Activated T-helper 9 cell treated with anti-CD3 and anti-CD28 coated beads, Interleukin-2, amount 50 U/mL, for 16 hours (primary cell): ENCODE measurements around the gene CACNA2D3.
"Not testable (repeated sequence)": the region's sequence is repeated elsewhere in the genome, so short reads cannot be mapped to it uniquely, and the experiment has no call there.

Source experiments
- DNase-seq: peaks from one replicate; pipeline ENCODE4 v3.0.0-alpha.2; 2020; ENCODE audit warnings: low read depth

The CACNA2D3 gene

DNA sequence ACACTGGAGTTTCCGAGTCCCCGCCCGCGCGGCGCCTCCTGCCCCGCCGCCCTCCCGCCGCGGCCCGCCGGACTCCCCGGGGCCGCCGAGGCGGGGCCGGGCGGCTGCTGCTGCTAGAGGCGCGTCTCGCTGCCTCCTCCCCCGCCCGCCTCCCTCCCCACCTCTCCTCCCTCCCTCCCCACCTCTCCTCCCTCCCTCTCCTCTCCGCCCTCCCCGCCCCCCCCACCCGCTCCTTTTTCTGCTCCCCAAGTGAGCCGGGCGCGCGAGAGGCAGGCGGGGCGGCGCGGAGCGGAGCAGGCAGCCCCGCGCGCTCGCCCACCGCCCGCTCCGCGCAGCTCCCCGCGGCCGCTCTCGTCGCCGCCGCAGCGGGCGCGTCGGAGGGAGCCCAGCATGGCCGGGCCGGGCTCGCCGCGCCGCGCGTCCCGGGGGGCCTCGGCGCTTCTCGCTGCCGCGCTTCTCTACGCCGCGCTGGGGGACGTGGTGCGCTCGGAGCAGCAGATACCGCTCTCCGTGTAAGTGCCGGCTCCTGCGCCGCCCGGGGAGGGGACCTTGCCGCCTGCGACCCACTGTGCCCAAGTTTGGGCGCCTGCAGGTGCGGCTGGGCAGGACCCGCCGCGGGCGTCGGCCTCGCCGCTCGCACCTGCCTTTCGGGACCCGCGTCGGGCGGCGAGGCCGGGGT lies at the start of gene CACNA2D3:
Gene CACNA2D3, plus strand, starts transcription at position 229 of the 679 bp plus-strand sequence.
- DNase-seq, result no peak

DNA sequence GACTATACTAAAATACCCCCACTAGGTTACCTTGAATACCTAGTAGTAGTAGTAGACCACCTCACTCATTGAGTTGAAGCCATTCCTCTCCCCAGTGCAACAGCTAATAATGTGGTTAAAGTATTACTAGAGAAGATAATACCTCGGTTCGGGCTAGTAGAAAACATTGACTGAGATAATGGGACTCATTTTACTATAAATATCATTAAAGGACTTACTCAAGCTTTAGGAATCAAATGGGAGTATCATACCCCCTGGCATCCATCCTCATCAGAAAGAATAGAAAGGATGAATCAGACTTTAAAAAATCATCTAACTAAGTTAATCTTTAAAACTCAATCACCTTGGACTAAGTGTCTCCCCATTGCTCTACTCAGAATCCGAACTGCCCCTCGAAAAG lies 49.0 kb upstream of the CACNA2D3 start:
- no peak for DNase-seq

DNA sequence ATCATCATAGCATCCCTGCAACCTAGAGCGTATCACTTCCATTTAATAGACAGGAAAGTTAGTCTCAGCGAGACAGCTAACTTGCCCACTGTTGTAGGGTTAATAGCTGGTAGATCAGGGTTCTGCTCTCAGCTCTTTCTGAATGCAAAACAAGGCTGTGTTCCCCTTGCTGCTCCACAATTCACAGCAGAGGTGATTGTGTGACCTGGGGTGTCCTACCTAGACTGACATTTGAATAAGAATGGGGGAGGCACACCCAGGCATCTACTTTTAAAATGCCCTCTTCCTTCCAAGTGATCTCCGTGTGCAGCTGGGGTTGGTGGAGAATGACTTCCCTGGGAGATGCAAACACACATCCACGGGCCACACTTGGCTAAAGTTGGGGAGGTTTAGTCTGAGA lies 43.0 kb upstream of the CACNA2D3 start:
- DNase-seq, result no peak

DNA sequence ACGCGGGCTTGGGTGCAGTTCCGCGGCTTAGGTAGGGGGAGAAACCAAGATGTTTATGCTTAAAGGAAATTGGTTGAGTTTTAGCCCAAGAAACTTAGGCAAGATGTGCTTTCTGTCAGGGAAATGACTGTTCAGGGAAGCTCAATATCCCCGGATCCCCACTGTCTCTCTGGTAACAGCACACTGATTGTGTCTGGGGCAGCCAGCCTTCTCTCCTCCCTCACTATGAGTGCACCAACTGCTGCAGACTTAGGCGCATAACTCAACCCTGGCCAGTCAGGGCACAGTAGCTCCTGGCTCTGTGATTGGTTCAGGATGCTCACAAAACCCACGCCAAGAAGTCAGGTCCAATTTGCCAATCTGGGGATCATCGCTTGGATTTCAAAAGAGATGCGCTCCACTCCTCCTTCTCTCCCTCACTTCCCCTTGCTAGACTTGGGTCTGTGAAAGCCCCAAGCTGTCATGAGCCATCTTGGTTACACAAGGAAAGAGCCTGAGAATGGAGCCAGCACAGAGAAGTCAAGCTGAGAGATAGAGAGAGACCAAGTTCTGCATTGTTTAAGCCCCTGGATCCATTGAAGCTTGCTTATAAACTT lies 42.5 kb upstream of the CACNA2D3 start:
- DNase-seq, result no peak

DNA sequence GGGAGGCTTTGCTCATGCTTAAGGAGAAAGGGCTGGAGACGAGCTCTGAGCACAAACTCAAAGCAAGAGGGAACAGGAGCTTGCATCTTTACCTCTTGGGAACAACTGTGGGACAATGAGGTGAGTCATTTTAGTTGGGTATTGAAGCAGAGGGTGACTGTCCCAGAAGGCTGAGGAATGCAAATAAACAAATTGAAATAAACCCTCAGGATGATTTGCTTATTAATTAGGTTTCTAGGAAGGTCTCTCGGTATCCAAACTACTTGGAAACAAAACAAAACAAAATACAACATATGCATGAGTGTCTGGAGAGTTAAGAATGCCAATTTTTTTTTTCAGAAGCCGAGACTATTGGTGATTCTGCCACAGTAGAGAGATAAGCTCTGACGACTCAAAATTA lies 38.4 kb upstream of the CACNA2D3 start:
- DNase-seq, result no peak

DNA sequence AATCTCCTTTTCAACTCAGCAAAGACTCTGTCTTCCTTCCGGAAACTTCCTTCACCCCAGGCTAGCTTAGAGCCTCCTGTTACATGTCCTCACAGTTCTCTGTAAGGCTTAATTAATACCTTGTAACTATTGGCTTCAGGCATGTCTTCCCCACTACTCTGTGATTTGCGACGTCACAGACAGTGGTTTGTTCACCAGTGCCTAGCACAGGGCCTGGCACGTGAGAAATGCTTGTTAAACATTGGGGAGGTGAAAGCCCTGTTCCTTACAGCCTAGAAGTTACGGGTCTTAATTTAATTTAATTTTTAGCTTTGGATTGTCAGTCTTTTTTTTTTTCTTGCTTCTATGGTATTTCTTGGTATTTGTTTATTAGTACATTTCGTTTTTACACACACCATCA lies 36.4 kb upstream of the CACNA2D3 start:
- DNase-seq, result no peak

DNA sequence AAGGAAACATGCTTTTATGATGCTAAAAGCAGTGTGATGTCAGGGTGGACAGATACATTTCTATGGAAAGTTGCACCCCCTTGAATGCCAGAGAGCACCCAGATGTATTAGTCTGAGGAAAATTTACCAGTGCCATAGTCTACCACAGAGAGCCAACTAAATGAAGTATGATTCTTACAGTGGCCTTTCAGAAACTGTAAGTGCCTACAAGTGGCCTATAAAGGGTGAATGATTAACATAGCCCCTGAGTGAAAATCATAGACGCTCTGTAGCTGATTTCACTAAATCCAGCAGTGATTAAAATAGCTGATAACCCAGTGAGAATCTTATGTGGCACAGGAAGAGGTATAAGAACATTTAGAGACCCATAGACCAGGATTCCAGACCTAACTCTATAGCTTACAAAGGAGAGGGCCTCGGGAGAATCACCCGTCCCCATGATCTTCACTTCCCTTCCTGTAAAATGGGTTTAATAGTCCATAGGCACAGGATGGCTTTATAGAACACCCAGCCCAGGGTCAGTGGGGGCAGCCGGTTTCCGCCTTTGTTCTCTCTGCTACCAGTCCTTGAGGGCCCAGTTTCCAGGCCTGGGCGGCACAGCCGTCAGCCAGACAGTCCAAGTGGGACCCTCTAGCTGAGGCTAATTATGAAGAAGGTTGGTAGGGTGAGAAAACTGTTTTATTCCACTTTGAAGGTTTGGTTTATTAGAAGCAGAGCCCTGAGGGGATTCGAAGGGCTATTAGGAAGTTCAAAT lies 35.5 kb upstream of the CACNA2D3 start:
- no peak for DNase-seq

DNA sequence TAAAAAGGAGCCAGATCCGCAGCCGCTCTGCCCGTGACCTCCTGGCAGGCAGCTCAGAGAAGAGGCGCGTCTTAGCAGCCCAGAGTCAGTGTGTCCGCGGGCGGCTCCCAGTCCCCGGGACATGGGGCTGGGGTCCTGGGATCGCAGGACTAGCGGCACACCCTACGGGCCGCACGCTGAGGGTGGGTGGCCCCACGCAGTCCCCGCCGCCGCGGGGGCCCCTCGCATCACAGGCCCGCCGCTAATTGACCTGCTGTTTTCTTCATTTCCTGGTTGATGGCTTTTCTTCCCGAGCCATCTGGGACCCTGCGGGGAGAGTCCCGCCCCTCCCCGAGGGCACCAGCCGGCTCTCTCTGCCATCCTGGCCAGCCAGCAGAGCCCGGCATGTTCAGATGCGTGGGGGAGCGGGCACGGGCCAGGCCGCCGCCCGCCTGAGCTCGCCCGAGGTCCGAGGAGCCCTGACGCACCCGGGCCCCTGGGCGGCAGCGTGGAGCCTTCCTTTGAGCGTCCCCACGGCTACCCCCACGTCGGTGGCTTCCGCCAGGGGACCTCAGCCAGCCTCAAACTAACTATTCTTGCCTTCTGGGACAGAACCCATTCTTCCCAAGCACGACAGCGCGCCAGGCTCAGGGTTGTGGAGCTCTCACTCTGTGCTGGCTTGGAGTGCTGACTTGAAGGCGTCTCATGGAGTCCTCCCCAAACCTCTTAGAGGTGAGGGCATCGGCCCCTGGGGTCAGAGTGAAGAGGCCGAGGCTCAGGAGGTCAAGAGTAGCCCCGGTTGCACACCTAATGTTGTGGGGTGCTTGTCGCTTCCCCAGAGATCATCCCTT lies 34.6 kb upstream of the CACNA2D3 start:
- DNase-seq, result no peak

DNA sequence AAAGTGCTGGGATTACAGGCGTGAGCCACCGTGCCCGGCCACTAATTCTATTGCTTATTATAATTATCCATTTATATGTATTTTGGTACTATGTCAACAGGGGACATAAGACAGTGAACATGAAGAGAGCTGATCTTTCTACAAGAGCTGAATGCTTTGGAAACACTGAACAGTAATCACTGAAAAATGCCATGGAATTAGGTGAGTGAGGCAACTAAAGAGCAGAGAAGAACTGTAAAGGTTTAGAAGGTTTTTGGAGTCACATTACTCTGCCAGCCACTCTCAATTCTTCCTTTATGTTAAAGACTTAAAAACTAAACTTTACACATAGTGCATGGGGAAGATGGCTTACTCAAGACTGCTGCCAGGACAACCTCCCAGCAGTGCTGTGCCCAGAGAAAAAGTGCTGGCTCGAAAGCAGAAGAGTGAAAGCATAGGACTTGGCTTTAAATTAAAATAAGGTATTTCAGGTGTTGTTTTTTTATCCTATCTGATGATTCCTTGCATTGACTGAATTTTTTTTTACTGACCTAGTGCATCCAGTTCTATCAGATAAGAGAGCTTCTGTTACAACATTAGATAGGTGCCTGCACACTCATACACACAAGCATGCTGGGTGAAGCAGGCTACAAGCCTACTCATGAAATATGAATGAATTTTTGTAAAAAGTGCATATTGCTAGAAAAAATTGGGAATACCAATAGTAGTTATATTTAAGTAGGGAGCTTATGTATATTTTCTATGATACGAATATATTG lies 28.7 kb upstream of the CACNA2D3 start:
- no peak for DNase-seq

DNA sequence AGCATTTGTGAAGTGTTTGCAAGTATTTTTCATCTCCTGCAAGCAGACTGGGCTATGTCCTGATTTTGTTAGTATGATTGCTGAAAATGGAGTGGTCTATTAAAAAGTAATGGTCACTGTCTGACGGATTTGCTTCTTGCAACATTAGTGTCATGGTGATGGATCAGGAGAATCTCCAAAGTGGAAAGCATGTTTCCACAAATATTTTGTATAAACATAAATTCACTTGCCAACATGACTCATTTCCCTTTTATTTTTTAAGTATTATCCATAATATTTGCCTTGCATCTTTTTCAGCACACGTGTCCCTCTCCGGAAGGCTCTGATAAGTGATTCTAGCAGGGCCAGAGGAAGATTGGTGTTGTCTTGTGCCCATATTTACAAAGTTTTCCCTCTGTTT lies 27.4 kb upstream of the CACNA2D3 start:
- DNase-seq, result no peak

DNA sequence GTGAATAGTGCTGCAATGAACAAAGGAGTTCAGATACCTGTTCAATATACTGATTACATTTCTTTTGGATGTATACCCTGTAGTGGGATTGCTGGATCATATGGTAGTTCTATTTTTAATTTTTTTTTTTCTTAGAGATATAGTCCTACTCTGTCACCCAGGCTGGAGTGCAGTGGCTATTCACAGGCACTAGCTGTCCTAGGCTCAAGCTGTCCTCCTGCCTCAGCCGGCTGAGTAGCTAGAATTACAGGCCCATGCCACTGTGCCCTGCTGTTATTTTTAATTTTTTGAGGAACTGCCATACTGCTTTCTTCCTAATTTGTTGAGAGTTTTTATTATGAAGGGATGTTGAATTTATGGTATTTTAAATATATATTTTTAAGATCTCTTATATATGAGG lies 23.0 kb upstream of the CACNA2D3 start:
- no peak for DNase-seq

DNA sequence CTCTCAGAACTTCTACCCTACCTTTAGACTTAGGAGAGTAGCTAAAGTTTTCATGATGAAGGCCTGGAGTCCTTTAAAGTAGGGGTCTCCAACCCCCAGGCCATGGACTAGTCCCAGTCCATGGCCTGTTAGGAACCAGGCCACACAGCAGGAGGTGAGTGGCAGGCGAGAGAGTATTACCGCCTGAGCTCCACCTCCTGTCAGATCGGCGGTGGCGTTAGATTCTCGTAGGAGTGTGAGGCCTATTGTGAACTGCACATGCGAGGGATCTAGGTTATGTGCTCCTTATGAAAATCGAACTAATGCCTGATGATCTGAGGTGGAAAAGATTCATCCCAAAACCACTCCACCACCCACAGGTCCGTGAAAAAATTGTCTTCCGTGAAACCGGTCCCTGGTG lies 18.3 kb upstream of the CACNA2D3 start:
- DNase-seq, result no peak

DNA sequence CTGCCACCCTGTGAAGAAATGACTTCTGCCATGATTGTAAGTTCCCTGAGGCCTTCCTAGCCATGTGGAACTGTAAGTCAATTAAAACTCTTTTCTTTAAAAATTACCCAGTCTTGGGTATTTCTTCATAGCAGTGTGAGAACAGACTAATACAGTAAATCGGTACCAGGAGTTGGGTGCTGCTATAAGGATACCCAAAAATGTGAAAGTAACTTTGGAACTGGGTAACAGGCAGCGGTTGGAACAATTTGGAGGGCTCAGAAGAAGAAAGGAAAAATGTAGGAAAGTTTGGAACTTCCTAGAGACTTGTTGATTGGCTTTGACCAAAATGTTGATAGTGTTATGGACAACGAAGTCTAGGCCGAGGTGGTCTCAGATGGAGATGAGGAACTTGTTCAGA lies 6.2 kb upstream of the CACNA2D3 start:
- DNase-seq, result not testable (repeated sequence)

DNA sequence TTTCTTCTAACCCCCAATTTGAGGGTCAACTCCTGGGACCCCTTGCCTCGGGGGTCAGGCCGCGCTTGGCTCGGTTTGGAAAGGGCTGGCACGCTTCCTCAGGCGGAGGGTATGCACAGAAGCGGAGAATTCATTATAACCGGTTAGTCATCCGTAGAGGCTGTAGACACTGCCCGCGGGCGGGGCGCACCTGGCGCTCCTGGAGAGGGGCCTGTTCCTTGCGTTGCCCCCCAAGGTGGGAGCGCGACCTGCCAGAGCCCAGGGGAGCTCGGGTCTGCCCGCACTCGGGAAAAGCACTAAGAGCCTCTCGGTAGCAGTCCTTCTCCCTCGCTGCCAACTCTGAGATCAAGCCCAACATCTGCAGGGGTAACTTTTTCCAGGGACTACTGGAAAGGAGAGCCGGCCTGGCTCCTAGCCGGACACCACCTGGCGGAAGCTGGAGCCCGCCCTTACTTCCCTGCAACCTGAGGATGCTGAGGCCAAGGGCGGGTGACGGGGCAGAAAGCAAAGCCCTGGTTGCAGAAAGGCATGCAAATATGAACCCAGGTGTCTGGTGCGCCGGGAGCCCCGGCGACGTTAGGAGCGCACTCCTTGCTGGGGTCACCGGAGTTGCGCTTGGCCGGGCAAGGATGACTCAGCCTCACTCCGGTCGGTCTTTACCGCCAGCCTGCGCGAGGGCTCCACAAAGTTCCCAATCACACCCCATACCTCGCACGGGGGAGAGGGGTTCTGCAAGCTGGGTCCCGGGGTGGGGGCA lies 1.5 kb upstream of the CACNA2D3 start:
- DNase-seq, result no peak

DNA sequence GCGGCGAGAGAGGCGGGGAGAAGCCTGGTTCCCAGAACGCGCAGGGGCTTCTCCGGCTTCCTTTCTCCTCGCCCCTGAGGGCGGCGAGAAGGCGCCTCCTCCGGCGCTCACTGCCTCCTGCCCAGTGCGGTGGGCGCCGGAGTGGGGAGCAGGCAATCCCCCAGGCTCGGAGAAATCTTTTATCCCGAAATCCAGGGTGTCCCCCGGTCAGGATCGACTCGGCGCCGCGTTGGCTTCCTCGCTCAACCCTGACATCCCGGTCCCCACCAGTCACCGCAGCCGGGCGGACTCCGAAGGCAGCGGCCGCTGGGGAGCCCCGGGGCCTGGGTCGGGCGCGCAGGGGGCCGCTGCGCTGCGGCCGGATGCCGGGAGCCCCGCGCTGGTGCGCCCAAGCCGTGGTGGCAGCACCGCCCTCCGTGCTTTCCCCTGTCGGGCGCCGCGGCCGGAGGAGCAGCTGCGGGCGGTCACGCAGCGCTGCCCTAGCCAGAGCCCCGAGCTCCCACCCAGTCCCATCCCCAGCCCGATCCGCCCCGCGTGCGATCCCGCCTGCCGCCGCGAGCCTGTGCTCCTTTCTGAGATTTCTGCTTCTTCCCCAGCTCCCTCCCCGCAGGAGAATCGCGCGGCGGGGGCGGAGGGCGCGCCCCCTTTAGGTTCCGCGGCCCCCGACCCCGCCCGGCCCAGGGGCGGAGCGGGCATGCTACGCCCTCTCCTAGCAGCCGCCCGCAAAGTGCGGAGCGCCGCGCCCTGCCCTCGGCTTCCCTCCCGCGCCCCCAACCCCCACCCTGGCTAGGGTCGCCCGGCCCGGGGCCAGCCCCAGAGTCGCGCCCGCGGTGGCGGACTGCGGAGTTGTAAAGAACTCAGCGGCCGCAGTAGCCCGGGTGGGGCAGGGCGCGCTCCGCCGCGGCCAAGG lies 683 bp upstream of the CACNA2D3 start:
- DNase-seq, result no peak

DNA sequence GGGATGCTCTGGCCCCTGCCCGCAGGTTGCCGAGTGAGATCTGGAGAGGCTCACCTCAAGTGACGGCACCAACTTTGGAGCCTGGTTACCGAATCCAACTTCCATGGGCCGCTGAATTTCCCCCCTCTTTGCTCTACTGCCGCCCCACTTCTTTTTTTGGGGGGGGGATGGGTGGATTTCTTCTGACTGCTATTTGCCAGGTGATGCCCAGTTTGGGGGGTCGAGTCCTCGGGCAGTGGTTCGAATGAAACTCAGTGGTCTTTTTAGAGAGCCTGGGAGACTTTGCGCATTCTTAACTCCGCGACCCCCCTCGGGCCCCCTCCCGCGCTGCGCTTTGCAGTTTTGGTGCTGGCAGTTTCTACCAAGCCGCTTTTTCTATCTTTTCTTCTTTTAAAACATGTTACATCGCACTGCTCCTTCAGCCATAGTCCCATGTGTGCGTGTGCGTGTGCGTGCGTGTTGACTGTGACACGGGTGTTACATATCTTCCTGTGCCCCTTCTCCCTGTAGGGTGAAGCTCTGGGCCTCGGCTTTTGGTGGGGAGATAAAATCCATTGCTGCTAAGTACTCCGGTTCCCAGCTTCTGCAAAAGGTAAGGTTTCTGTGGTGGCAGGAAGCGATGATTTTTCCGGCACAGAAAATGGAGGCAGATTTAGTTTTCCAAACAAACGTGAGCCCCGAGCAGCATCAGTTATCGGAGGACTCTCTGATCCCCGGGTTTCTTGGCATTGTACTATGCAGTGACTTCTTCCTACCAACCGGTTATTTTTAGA lies 837 bp downstream of the CACNA2D3 start:
- no peak for DNase-seq

DNA sequence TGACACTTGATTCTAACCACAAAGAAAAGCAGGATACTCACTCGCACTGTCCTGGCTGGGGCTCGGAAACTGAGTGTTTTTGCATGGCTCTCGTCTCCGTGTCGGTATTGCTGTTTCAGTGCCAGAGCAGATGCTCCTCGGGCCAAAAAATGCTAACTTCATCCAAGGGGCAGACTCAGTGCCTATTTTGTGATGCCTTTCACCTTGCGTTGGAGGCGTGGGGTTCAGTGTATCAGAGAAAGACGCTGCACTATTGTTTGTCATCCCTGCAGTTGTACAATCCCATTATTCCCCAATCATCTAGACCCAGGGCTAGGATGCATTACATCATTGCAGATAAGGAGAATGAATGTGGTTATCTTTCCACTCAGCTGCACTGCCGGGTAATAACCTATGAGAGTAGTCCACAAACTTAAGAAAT lies 1.4 kb downstream of the CACNA2D3 start:
- no peak for DNase-seq

DNA sequence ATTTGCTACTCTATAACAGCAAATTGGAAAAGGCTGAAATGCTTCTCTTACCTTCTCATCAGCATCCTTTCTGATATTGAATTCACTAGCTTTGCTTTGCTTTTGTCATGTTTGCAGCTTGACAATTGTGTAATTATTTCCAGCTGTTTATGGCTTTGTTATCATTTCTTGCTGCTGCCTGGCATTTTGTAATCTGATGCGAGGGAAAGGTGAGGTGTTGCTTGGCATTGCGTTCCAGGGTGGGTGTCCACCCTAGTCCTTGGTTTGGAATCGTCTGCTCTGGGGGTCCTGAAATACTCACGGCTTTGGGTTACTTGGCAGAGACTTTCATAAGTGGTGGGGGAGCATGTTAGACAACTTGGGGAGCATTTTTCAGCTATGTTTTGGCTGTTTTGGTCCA lies 2.9 kb downstream of the CACNA2D3 start:
- DNase-seq, result no peak

DNA sequence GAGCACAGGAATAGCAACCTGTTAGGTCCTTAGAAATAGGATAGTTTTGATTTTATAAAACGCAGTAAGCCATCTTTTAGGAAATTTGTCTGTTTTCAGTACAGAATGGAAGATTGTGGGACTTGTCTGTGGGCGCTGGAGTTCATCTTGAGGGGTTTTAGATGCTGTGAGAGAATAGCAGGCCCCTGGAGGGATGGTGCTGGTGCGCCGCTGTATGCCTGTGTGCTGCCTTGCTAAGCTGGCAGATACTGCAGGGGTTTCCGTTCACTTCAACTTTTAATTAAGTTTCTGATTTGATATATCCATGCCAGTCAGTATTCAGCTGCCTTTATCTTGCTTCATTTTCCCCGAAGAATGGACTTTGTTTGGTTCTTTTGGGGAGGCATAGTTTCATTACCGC lies 4.2 kb downstream of the CACNA2D3 start:
- no peak for DNase-seq
